Measurements from ENCODE around the gene PRRT3.
A peak's percentile ranks its signal among the peaks of the same experiment; 100 is the strongest.

DNA sequence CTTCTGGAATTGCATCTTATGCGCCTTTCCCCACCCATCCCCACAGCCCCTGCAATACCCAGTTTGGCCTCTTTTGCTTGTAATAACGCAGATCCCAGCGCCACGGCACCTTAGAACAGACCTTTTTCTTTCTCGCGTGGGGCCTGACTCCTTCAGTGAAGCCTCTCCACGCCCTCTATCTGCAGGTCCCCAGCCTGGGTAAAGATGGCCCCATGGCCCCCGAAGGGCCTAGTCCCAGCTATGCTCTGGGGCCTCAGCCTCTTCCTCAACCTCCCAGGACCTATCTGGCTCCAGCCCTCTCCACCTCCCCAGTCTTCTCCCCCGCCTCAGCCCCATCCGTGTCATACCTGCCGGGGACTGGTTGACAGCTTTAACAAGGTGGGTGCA lies 18.0 kb downstream of the PRRT3 start:
- no peak for TF ChIP-seq POLR2A (IDR thresholded peaks at IDR 0.05)
- TF ChIP-seq, protein P1, sequence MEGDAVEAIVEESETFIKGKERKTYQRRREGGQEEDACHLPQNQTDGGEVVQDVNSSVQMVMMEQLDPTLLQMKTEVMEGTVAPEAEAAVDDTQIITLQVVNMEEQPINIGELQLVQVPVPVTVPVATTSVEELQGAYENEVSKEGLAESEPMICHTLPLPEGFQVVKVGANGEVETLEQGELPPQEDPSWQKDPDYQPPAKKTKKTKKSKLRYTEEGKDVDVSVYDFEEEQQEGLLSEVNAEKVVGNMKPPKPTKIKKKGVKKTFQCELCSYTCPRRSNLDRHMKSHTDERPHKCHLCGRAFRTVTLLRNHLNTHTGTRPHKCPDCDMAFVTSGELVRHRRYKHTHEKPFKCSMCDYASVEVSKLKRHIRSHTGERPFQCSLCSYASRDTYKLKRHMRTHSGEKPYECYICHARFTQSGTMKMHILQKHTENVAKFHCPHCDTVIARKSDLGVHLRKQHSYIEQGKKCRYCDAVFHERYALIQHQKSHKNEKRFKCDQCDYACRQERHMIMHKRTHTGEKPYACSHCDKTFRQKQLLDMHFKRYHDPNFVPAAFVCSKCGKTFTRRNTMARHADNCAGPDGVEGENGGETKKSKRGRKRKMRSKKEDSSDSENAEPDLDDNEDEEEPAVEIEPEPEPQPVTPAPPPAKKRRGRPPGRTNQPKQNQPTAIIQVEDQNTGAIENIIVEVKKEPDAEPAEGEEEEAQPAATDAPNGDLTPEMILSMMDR (IDR thresholded peaks at IDR 0.05): peak in 1 of 3 donors; percentile 43

Data from breast epithelium (tissue), 3 donors.